Rectal smooth muscle tissue (tissue), 1 donor: ENCODE results near the gene DCUN1D1.
"Not testable (repeated sequence)": the region's sequence is repeated elsewhere in the genome, so short reads cannot be mapped to it uniquely, and the experiment has no call there.

Source experiments
- H3K27ac ChIP-seq: one replicate; pipeline ENCODE4 v1.7.0; 2013; ENCODE audit warnings: low read depth, low read length, inconsistent platforms
- H3K27me3 ChIP-seq: one replicate; pipeline ENCODE4 v1.7.0; 2013; ENCODE audit warnings: low read length; ENCODE audit not compliant: control insufficient read depth, insufficient read depth
- H3K36me3 ChIP-seq: one replicate; pipeline ENCODE4 v1.7.0; 2013; ENCODE audit warnings: low read length; ENCODE audit not compliant: control insufficient read depth, insufficient read depth
- H3K4me1 ChIP-seq: one replicate; pipeline ENCODE4 v1.7.0; 2013; ENCODE audit warnings: low read length; ENCODE audit not compliant: control insufficient read depth, insufficient read depth
- H3K4me3 ChIP-seq: one replicate; pipeline ENCODE4 v1.7.0; 2013; ENCODE audit warnings: low read length
- H3K9ac ChIP-seq: one replicate; pipeline ENCODE4 v1.7.0; 2013; ENCODE audit warnings: low read length

Gene DCUN1D1

GRCh38 chr3:182993486-182994201 lies 13.3 kb upstream of the DCUN1D1 start:
- H3K4me3 ChIP-seq, H3K27me3 ChIP-seq, H3K36me3 ChIP-seq, H3K9ac ChIP-seq, H3K4me1 ChIP-seq, H3K27ac ChIP-seq: not testable (repeated sequence)

GRCh38 chr3:182989566-182989965 lies 9.2 kb upstream of the DCUN1D1 start:
- Histone ChIP-seq H3K9ac (no peak overlapping the region), H3K36me3 (no peaks in the 10 kb centered on the region), H3K27me3 (no peaks in the 10 kb centered on the region)

GRCh38 chr3:182986021-182986420 lies 5.7 kb upstream of the DCUN1D1 start:
- H3K27me3 ChIP-seq: no peaks in the 10 kb centered on the region
- H3K9ac ChIP-seq: no peak overlapping the region
- no peaks in the 10 kb centered on the region for H3K36me3 ChIP-seq
- no peak overlapping the region for H3K4me3 ChIP-seq
- no peaks in the 10 kb centered on the region for H3K4me1 ChIP-seq
- no peak overlapping the region for H3K27ac ChIP-seq

More at GRCh38 chr3:182989566-182989965, 9.2 kb upstream of the DCUN1D1 start:
- H3K4me1 ChIP-seq: no peaks in the 10 kb centered on the region
- H3K4me3 ChIP-seq: no peak overlapping the region
- no peak overlapping the region for H3K27ac ChIP-seq

GRCh38 chr3:182983876-182984275 lies 3.5 kb upstream of the DCUN1D1 start:
- no peaks in the 10 kb centered on the region for H3K36me3 ChIP-seq
- H3K4me1 ChIP-seq: peaks cover 5% of the 10 kb centered on the region
- no peak overlapping the region for H3K9ac ChIP-seq
- no peak overlapping the region for H3K27ac ChIP-seq
- no peak overlapping the region for H3K4me3 ChIP-seq
- no peaks in the 10 kb centered on the region for H3K27me3 ChIP-seq

- Histone ChIP-seq H3K4me3 (peak overlapping the region; percentile 65), H3K27ac (peak overlapping the region; percentile 74), H3K9ac (peak overlapping the region; percentile 73), H3K4me1 (peaks cover 11% of the 10 kb centered on the region), H3K27me3 (no peaks in the 10 kb centered on the region), H3K36me3 (no peaks in the 10 kb centered on the region)
Observed at GRCh38 chr3:182981038-182981380, 671 bp upstream of the DCUN1D1 start.

- H3K27ac ChIP-seq: peak overlapping the region; percentile 2
- peaks cover 11% of the 10 kb centered on the region for H3K4me1 ChIP-seq
- H3K4me3 ChIP-seq: peak overlapping the region; percentile 52
- H3K9ac ChIP-seq: no peak overlapping the region
- no peaks in the 10 kb centered on the region for H3K36me3 ChIP-seq
- H3K27me3 ChIP-seq: no peaks in the 10 kb centered on the region
Observed at GRCh38 chr3:182979674-182980191, 605 bp downstream of the DCUN1D1 start.

- Histone ChIP-seq H3K4me1 (peaks cover 11% of the 10 kb centered on the region), H3K9ac (peak overlapping the region; percentile 26), H3K27ac (no peak overlapping the region), H3K27me3 (no peaks in the 10 kb centered on the region), H3K4me3 (peak overlapping the region; percentile 52), H3K36me3 (no peaks in the 10 kb centered on the region)
Observed at GRCh38 chr3:182979103-182979673, 1.1 kb downstream of the DCUN1D1 start.

- no peak overlapping the region for H3K9ac ChIP-seq
- no peaks in the 10 kb centered on the region for H3K27me3 ChIP-seq
- H3K36me3 ChIP-seq: no peaks in the 10 kb centered on the region
- H3K4me3 ChIP-seq: peak overlapping the region; percentile 24
- no peak overlapping the region for H3K27ac ChIP-seq
- peaks cover 11% of the 10 kb centered on the region for H3K4me1 ChIP-seq
Observed at GRCh38 chr3:182978387-182978786, 2.0 kb downstream of the DCUN1D1 start.

GRCh38 chr3:182973047-182973446 lies 7.3 kb downstream of the DCUN1D1 start:
- Histone ChIP-seq H3K27me3 (no peaks in the 10 kb centered on the region), H3K27ac (no peak overlapping the region), H3K36me3 (no peaks in the 10 kb centered on the region), H3K4me1 (peaks cover 4% of the 10 kb centered on the region), H3K4me3 (no peak overlapping the region), H3K9ac (no peak overlapping the region)

GRCh38 chr3:182972387-182972786 lies 8.0 kb downstream of the DCUN1D1 start:
- Histone ChIP-seq H3K27ac (no peak overlapping the region), H3K9ac (no peak overlapping the region), H3K36me3 (no peaks in the 10 kb centered on the region), H3K4me3 (no peak overlapping the region), H3K27me3 (no peaks in the 10 kb centered on the region), H3K4me1 (peaks cover 4% of the 10 kb centered on the region)

GRCh38 chr3:182971637-182972036 lies 8.7 kb downstream of the DCUN1D1 start:
- H3K4me1 ChIP-seq: peaks cover 4% of the 10 kb centered on the region
- no peak overlapping the region for H3K4me3 ChIP-seq
- no peak overlapping the region for H3K27ac ChIP-seq
- H3K36me3 ChIP-seq: no peaks in the 10 kb centered on the region
- no peaks in the 10 kb centered on the region for H3K27me3 ChIP-seq
- H3K9ac ChIP-seq: no peak overlapping the region

GRCh38 chr3:182970811-182971418 lies 9.4 kb downstream of the DCUN1D1 start:
- Histone ChIP-seq H3K36me3 (peaks cover 1% of the 10 kb centered on the region), H3K27me3 (no peaks in the 10 kb centered on the region), H3K4me1 (peaks cover 4% of the 10 kb centered on the region), H3K9ac (no peak overlapping the region), H3K27ac (no peak overlapping the region), H3K4me3 (no peak overlapping the region)
